ENCODE data around the gene ZNF415.

- TF ChIP-seq CTCF (conservative IDR thresholded peaks at IDR 0.05; ENCODE audit: low read depth, low read length) = no peak
- no peak for TF ChIP-seq EZH2phosphoT487 (IDR thresholded peaks at IDR 0.05; ENCODE audit: borderline replicate concordance, low read length)
- no peak for TF ChIP-seq EZH2 (IDR thresholded peaks at IDR 0.05; ENCODE audit: low read length, unreplicated experiment)
Measured at GRCh38 chr19:53086949-53087348, 45.8 kb downstream of the ZNF415 start.

Measured in PC-3 (cell line).